ENCODE data around the gene C19orf12. TPM values are rescaled to one million over a fixed set of nuclear protein-coding genes. Genes with fewer than 3 reads are reported as not detected.
"Not testable (repeated sequence)": the region's sequence is repeated elsewhere in the genome, so short reads cannot be mapped to it uniquely, and the experiment has no call there.

Gene C19orf12
- polyA plus RNA-seq, 1 donor: 27.9 TPM

GRCh38 chr19:29737461-29738000, 22.5 kb upstream of the C19orf12 start:
- DNase-seq: no peak

- no peak for DNase-seq
These were observed 20.8 kb upstream of the C19orf12 start for GRCh38 chr19:29735829-29736228.

- no peak for DNase-seq
These were observed 16.3 kb upstream of the C19orf12 start for GRCh38 chr19:29731331-29731850.

GRCh38 chr19:29727906-29728305, 12.8 kb upstream of the C19orf12 start:
- no peak for DNase-seq

GRCh38 chr19:29724746-29725145, 9.7 kb upstream of the C19orf12 start:
- peak; percentile 50 for DNase-seq

GRCh38 chr19:29724102-29724641, 9.1 kb upstream of the C19orf12 start:
- DNase-seq: peak; percentile 19

GRCh38 chr19:29717051-29717450, 2.0 kb upstream of the C19orf12 start:
- no peak for DNase-seq

GRCh38 chr19:29715701-29716581, 880 bp upstream of the C19orf12 start:
- DNase-seq: no peak

GRCh38 chr19:29714371-29714952, 599 bp downstream of the C19orf12 start:
- DNase-seq: no peak

- no peak for DNase-seq
These were observed 2.1 kb downstream of the C19orf12 start for GRCh38 chr19:29712744-29713516.

- DNase-seq: no peak
These were observed 3.4 kb downstream of the C19orf12 start for GRCh38 chr19:29711584-29712132.

GRCh38 chr19:29709440-29709798, 5.6 kb downstream of the C19orf12 start:
- DNase-seq: not testable (repeated sequence)

GRCh38 chr19:29708554-29709439, 6.3 kb downstream of the C19orf12 start:
- DNase-seq: no peak

GRCh38 chr19:29706635-29707034, 8.4 kb downstream of the C19orf12 start:
- DNase-seq: no peak

GRCh38 chr19:29705706-29706105, 9.4 kb downstream of the C19orf12 start:
- no peak for DNase-seq

GRCh38 chr19:29704562-29705558, 10.2 kb downstream of the C19orf12 start:
- DNase-seq: no peak

- DNase-seq: no peak
These were observed 12.1 kb downstream of the C19orf12 start for GRCh38 chr19:29702963-29703320.

- no peak for DNase-seq
These were observed 12.7 kb downstream of the C19orf12 start for GRCh38 chr19:29702161-29702962.

- no peak for DNase-seq
These were observed 14.6 kb downstream of the C19orf12 start for GRCh38 chr19:29700498-29700897.
